PC-3 (cell line): ENCODE data around the gene CHKB. TPM values are rescaled to one million over a fixed set of nuclear protein-coding genes. Genes with fewer than 3 reads are reported as not detected.

ENCODE experiments used
- ATAC-seq: fragments of 200-7000 bp; cut with Tn5 transposase; 2 replicates; pipeline ENCODE4 v1.9.1; 2020; ENCODE audit warnings: mild to moderate bottlenecking, moderate library complexity
- BruUV-seq: library from RNA; stranded (reverse); fragments of 400-500 nt; replicated peaks from 2 replicates; lab custom pipeline; 2021; lab: Mats Ljungman, UMichigan
- CTCF ChIA-PET: fragments of 300-600 bp; sonication (Branson Sonifier 250); formaldehyde crosslinking; loops from one replicate; lab custom pipeline; 2022; ENCODE audit warnings: antibody characterized with exemption; lab: Charles Lee
- POLR2A ChIA-PET: fragments of 300-600 bp; sonication (Branson Sonifier 250); formaldehyde crosslinking; loops from one replicate; lab custom pipeline; 2022; ENCODE audit warnings: antibody characterized with exemption; ENCODE audit not compliant: unreplicated experiment; lab: Charles Lee
- DNase-seq: peaks from one replicate; pipeline ENCODE4 v3.0.0-alpha.2; 2015
- H2AFZ ChIP-seq: fragments of 300-600 bp; sonication (generic); 2 replicates; pipeline ENCODE4 v1.6.0; 2016; ENCODE audit warnings: antibody characterized with exemption, low read length
- H3F3A ChIP-seq: fragments of 300-600 bp; sonication (generic); one replicate; pipeline ENCODE4 v1.6.0; 2017; ENCODE audit warnings: antibody characterized with exemption, low read length, control low read depth, mild to moderate bottlenecking; ENCODE audit not compliant: unreplicated experiment
- H3K27ac ChIP-seq: fragments of 300-600 bp; sonication (generic); 2 replicates; pipeline ENCODE4 v1.5.1; 2016; ENCODE audit warnings: mild to moderate bottlenecking, low read length
- H3K27me3 ChIP-seq: fragments of 300-600 bp; sonication (generic); 2 replicates; pipeline ENCODE4 v1.6.1; 2016; ENCODE audit warnings: low read length, mixed read lengths
- H3K36me3 ChIP-seq: fragments of 300-600 bp; sonication (generic); 2 replicates; pipeline ENCODE4 v1.6.1; 2016; ENCODE audit warnings: low read depth, mixed run types, low read length, mixed read lengths
- H3K4me1 ChIP-seq: fragments of 300-600 bp; sonication (generic); 2 replicates; pipeline ENCODE4 v1.5.1; 2016; ENCODE audit warnings: low read length; ENCODE audit not compliant: insufficient read depth
- H3K4me2 ChIP-seq: fragments of 300-600 bp; sonication (generic); 2 replicates; pipeline ENCODE4 v1.6.0; 2016; ENCODE audit warnings: low read length
- H3K4me3 ChIP-seq: fragments of 300-600 bp; sonication (generic); 2 replicates; pipeline ENCODE4 v1.5.1; 2016; ENCODE audit warnings: mild to moderate bottlenecking, low read length, mixed read lengths
- H3K79me2 ChIP-seq: fragments of 300-600 bp; sonication (generic); 2 replicates; pipeline ENCODE4 v1.6.1; 2017; ENCODE audit warnings: low read length, mixed read lengths
- H3K9ac ChIP-seq: fragments of 300-600 bp; sonication (generic); 2 replicates; pipeline ENCODE4 v1.6.0; 2016; ENCODE audit warnings: mild to moderate bottlenecking, low read length
- H3K9me2 ChIP-seq: fragments of 300-600 bp; sonication (generic); replicated peaks from 2 replicates; pipeline ENCODE4 v1.6.1; 2016; ENCODE audit warnings: mixed run types, low read length, mixed read lengths
- H3K9me3 ChIP-seq: fragments of 300-600 bp; sonication (generic); 2 replicates; pipeline ENCODE4 v1.6.1; 2016; ENCODE audit warnings: low read length, mixed read lengths
- H4K20me1 ChIP-seq: fragments of 300-600 bp; sonication (generic); 2 replicates; pipeline ENCODE4 v1.6.1; 2016; ENCODE audit warnings: low read length, mixed read lengths
- CTCF ChIP-seq: fragments of 300-600 bp; sonication (generic); conservative IDR thresholded peaks from 2 replicates; pipeline ENCODE4 v1.5.1; 2017; ENCODE audit warnings: antibody characterized with exemption, low read depth, mild to moderate bottlenecking, low read length
- EZH2 ChIP-seq: fragments of 300-600 bp; sonication (generic); IDR thresholded peaks from one replicate; pipeline ENCODE4 v1.6.1; 2017; ENCODE audit warnings: antibody characterized with exemption, mild to moderate bottlenecking, low read length; ENCODE audit not compliant: unreplicated experiment
- EZH2phosphoT487 ChIP-seq: fragments of 300-600 bp; sonication (generic); IDR thresholded peaks from 2 replicates; pipeline ENCODE4 v1.6.1; 2018; ENCODE audit warnings: mild to moderate bottlenecking, antibody characterized with exemption, low read length, borderline replicate concordance
- intact Hi-C: fragments of 100-400 bp; cut with micrococcal nuclease; formaldehyde crosslinking; loops from 2 replicates; pipeline ENCODE4 v1.9.0; 2023
- total RNA-seq: library from RNA; depleted of rRNA; stranded (reverse); fragments of >200 nt; gene quantifications from 2 replicates; pipeline ENCODE4 v1.2.3, GENCODE V29; 2014

Gene CHKB
- total RNA-seq, 1 experiment from 2014 or later: 31.5 TPM

- H3F3A ChIP-seq: no peaks in the 10 kb centered on the region
- no TSS peak for BruUV-seq
- TF ChIP-seq EZH2phosphoT487: no peak
- H3K79me2 ChIP-seq: no peaks in the 10 kb centered on the region
- H3K36me3 ChIP-seq: no peaks in the 10 kb centered on the region
- no peak for ATAC-seq
- intact Hi-C loops: loop anchor here (2.0 kb wide), 1 partner anchor 50 kb away; the partner anchor contains the start of gene CHKB
- H3K9me3 ChIP-seq: no peaks in the 10 kb centered on the region
- H3K9me2 ChIP-seq: no peaks in the 10 kb centered on the region
- no peaks in the 10 kb centered on the region for H4K20me1 ChIP-seq
- CTCF ChIA-PET: no interaction called here
- no peak overlapping the region for H2AFZ ChIP-seq
- H3K27me3 ChIP-seq: no peaks in the 10 kb centered on the region
- no peak overlapping the region; the same call in 1 of the 2 replicates for H3K4me3 ChIP-seq
- POLR2A ChIA-PET: no interaction called here
- peak overlapping the region; percentile 100; the same call in 1 of the 2 replicates for H3K4me2 ChIP-seq
- H3K9ac ChIP-seq: no peak overlapping the region
- H3K27ac ChIP-seq: no peak overlapping the region
- DNase-seq: no peak
- peaks cover 10% of the 10 kb centered on the region; the same call in 1 of the 2 replicates for H3K4me1 ChIP-seq
Observed at GRCh38 chr22:50532824-50533796, 49.5 kb downstream of the CHKB start.

GRCh38 chr22:50531962-50532674 lies 50.5 kb downstream of the CHKB start:
- Histone ChIP-seq H3K9ac (peak overlapping the region; percentile 90), H3K4me3 (peak overlapping the region; percentile 78), H2AFZ (peak overlapping the region; percentile 81; the same call in 1 of the 2 replicates), H3K9me2 (no peaks in the 10 kb centered on the region), H3K79me2 (no peaks in the 10 kb centered on the region), H3K36me3 (no peaks in the 10 kb centered on the region), H3K4me1 (peaks cover 10% of the 10 kb centered on the region; the same call in 1 of the 2 replicates), H3K27ac (peak overlapping the region; percentile 20; the same call in 1 of the 2 replicates), H3K4me2 (peak overlapping the region; percentile 100), H3K27me3 (no peaks in the 10 kb centered on the region), H4K20me1 (no peaks in the 10 kb centered on the region), H3F3A (no peaks in the 10 kb centered on the region), H3K9me3 (no peaks in the 10 kb centered on the region)
- no TSS peak for BruUV-seq
- DNase-seq (peak; percentile 43), ATAC-seq (peak; percentile 43)
- POLR2A ChIA-PET: no interaction called here
- CTCF ChIA-PET: interaction anchor here (0.6 kb wide), 1 partner anchor 88 kb away, joined by 15 read pairs; no protein-coding TSS in a partner anchor
- intact Hi-C loops: loop anchor here (2.0 kb wide), 1 partner anchor 51 kb away; the partner anchor contains the start of gene CHKB
- no peak for TF ChIP-seq EZH2phosphoT487
- no peak for TF ChIP-seq CTCF
- no peak for TF ChIP-seq EZH2

- DNase-seq: peak; percentile 40
- peak overlapping the region; percentile 90 for H3K9ac ChIP-seq
- H4K20me1 ChIP-seq: no peaks in the 10 kb centered on the region
- no peak for TF ChIP-seq CTCF
- no peak for TF ChIP-seq EZH2
- no peak for TF ChIP-seq EZH2phosphoT487
- peak overlapping the region; percentile 100 for H3K4me2 ChIP-seq
- ChIA-PET POLR2A (no interaction called here), CTCF (no interaction called here)
- H2AFZ ChIP-seq: peak overlapping the region; percentile 81
- H3K9me3 ChIP-seq: no peaks in the 10 kb centered on the region
- no peaks in the 10 kb centered on the region for H3F3A ChIP-seq
- no peaks in the 10 kb centered on the region for H3K9me2 ChIP-seq
- ATAC-seq: peak; percentile 31
- H3K4me1 ChIP-seq: peaks cover 10% of the 10 kb centered on the region; the same call in 1 of the 2 replicates
- H3K27ac ChIP-seq: peak overlapping the region; percentile 75
- peak overlapping the region; percentile 78 for H3K4me3 ChIP-seq
- no peaks in the 10 kb centered on the region for H3K27me3 ChIP-seq
- H3K79me2 ChIP-seq: 0 out of 2 replicates have a peak, but pooled peaks cover 3% of the 10 kb centered on the region
- H3K36me3 ChIP-seq: no peaks in the 10 kb centered on the region
- intact Hi-C loops: no loop called here
- no TSS peak for BruUV-seq
Observed at GRCh38 chr22:50531546-50531961, 51.1 kb downstream of the CHKB start.
